ENCODE measurements around the gene TMEM45B.
"Not testable (repeated sequence)": the region's sequence is repeated elsewhere in the genome, so short reads cannot be mapped to it uniquely, and the experiment has no call there.

Gene TMEM45B

GRCh38 chr11:129813231-129813791, 2.3 kb upstream of the TMEM45B start:
- DNase-seq = no peak

- DNase-seq = peak; percentile 71 to 83
Measured at GRCh38 chr11:129814244-129815014, 1.2 kb upstream of the TMEM45B start.

GRCh38 chr11:129817534-129818051, 1.9 kb downstream of the TMEM45B start:
- DNase-seq = no peak

GRCh38 chr11:129818236-129818635, 2.6 kb downstream of the TMEM45B start:
- DNase-seq = not testable (repeated sequence)

GRCh38 chr11:129819237-129819636, 3.6 kb downstream of the TMEM45B start:
- no peak for DNase-seq

- not testable (repeated sequence) for DNase-seq
Measured at GRCh38 chr11:129820228-129820627, 4.6 kb downstream of the TMEM45B start.

GRCh38 chr11:129823281-129823680, 7.6 kb downstream of the TMEM45B start:
- not testable (repeated sequence) for DNase-seq

- not testable (repeated sequence) for DNase-seq
Measured at GRCh38 chr11:129823799-129824198, 8.2 kb downstream of the TMEM45B start.

- peak in 1 of 2 donors; percentile 71 for DNase-seq
Measured at GRCh38 chr11:129825380-129825779, 9.7 kb downstream of the TMEM45B start.

GRCh38 chr11:129828301-129828836, 12.7 kb downstream of the TMEM45B start:
- no peak for DNase-seq

- DNase-seq = not testable (repeated sequence)
Measured at GRCh38 chr11:129829497-129829896, 13.8 kb downstream of the TMEM45B start.

- not testable (repeated sequence) for DNase-seq
Measured at GRCh38 chr11:129831227-129831626, 15.6 kb downstream of the TMEM45B start.

GRCh38 chr11:129833260-129833659, 17.6 kb downstream of the TMEM45B start:
- not testable (repeated sequence) for DNase-seq

GRCh38 chr11:129836423-129836891, 20.8 kb downstream of the TMEM45B start:
- peak in 1 of 2 donors; percentile 10 for DNase-seq

GRCh38 chr11:129836979-129837378, 21.3 kb downstream of the TMEM45B start:
- no peak for DNase-seq

- DNase-seq = no peak
Measured at GRCh38 chr11:129840236-129840635, 24.6 kb downstream of the TMEM45B start.

GRCh38 chr11:129842138-129842537, 26.5 kb downstream of the TMEM45B start:
- DNase-seq = peak in 1 of 2 donors; percentile 11

- peak in 1 of 2 donors; percentile 19 for DNase-seq
Measured at GRCh38 chr11:129846508-129847335, 31.1 kb downstream of the TMEM45B start.

GRCh38 chr11:129847361-129847760, 31.7 kb downstream of the TMEM45B start:
- DNase-seq = not testable (repeated sequence)

- no peak for DNase-seq
Measured at GRCh38 chr11:129849447-129850130, 33.9 kb downstream of the TMEM45B start.

GRCh38 chr11:129852125-129852740, 36.6 kb downstream of the TMEM45B start:
- DNase-seq = no peak
